Upper lobe of right lung (tissue), 1 donor: ENCODE measurements around the gene ARHGEF17. TPM values are rescaled to one million over a fixed set of nuclear protein-coding genes. Genes with fewer than 3 reads are reported as not detected.
"Not testable (repeated sequence)": the region's sequence is repeated elsewhere in the genome, so short reads cannot be mapped to it uniquely, and the experiment has no call there.

Source experiments
- ATAC-seq: fragments of 200-7000 bp; cut with Tn5 transposase; one replicate; pipeline ENCODE4 v1.9.1; 2020; ENCODE audit warnings: mild to moderate bottlenecking, moderate library complexity
- DNase-seq: peaks from one replicate; pipeline ENCODE4 v3.0.0-alpha.2; 2020
- H3K27ac ChIP-seq: fragments of 200-600 bp; one replicate; pipeline ENCODE4 v1.8.0; 2022
- H3K27me3 ChIP-seq: fragments of 200-600 bp; one replicate; pipeline ENCODE4 v1.8.0; 2022; ENCODE audit warnings: mild to moderate bottlenecking
- H3K36me3 ChIP-seq: fragments of 200-600 bp; one replicate; pipeline ENCODE4 v1.8.0; 2022
- H3K4me1 ChIP-seq: fragments of 200-600 bp; one replicate; pipeline ENCODE4 v1.8.0; 2022
- H3K4me3 ChIP-seq: fragments of 200-600 bp; one replicate; pipeline ENCODE4 v1.8.0; 2022; ENCODE audit warnings: mild to moderate bottlenecking
- H3K9me3 ChIP-seq: fragments of 200-600 bp; one replicate; pipeline ENCODE4 v1.8.0; 2022
- CTCF ChIP-seq: fragments of 200-600 bp; IDR thresholded peaks from one replicate; pipeline ENCODE4 v1.8.0; 2022; ENCODE audit warnings: antibody characterized with exemption
- intact Hi-C: fragments of 100-400 bp; cut with DNase I; formaldehyde crosslinking; loops from one replicate; pipeline ENCODE4 v1.11.0; 2022
- total RNA-seq: library from RNA; stranded (reverse); fragmentation: NEBNext Ultra II Directional; extraction: Animal tissue kit (Norgen Biotek cat#: 25700); gene quantifications from one replicate; pipeline ENCODE4 v1.2.1, GENCODE V29; 2021
- donor health status: DM: no; HTN: yes; CAD: no; lungs with severe emphysema.

Gene ARHGEF17
- total RNA-seq, 1 donor from 2014 or later = 74.5 TPM

GRCh38 chr11:73268671-73269271 is 39.3 kb upstream of the ARHGEF17 start:
- Histone ChIP-seq H3K4me3 (no peak overlapping the region), H3K27me3 (peaks cover 13% of the 10 kb centered on the region), H3K9me3 (no peaks in the 10 kb centered on the region), H3K36me3 (no peaks in the 10 kb centered on the region), H3K4me1 (peaks cover 30% of the 10 kb centered on the region), H3K27ac (no peak overlapping the region)
- no peak for TF ChIP-seq CTCF
- DNase-seq = peak; percentile 48
- ATAC-seq = no peak
- intact Hi-C loops = no loop called here

GRCh38 chr11:73269459-73270015 is 38.5 kb upstream of the ARHGEF17 start:
- Histone ChIP-seq H3K4me1 (peaks cover 30% of the 10 kb centered on the region), H3K36me3 (no peaks in the 10 kb centered on the region), H3K9me3 (no peaks in the 10 kb centered on the region), H3K4me3 (no peak overlapping the region), H3K27ac (no peak overlapping the region), H3K27me3 (peaks cover 7% of the 10 kb centered on the region)
- intact Hi-C loops = no loop called here
- TF ChIP-seq CTCF = no peak
- ATAC-seq (peak; percentile 55), DNase-seq (peak; percentile 69)

GRCh38 chr11:73270016-73270854 is 37.8 kb upstream of the ARHGEF17 start:
- H3K4me1 ChIP-seq = peaks cover 30% of the 10 kb centered on the region
- intact Hi-C loops = no loop called here
- peaks cover under 1% of the 10 kb centered on the region for H3K27me3 ChIP-seq
- TF ChIP-seq CTCF = no peak
- no peak overlapping the region for H3K4me3 ChIP-seq
- H3K36me3 ChIP-seq = no peaks in the 10 kb centered on the region
- ATAC-seq (peak; percentile 28), DNase-seq (peak; percentile 49)
- H3K27ac ChIP-seq = no peak overlapping the region
- H3K9me3 ChIP-seq = no peaks in the 10 kb centered on the region

- peaks cover 30% of the 10 kb centered on the region for H3K4me1 ChIP-seq
- H3K27me3 ChIP-seq = no peaks in the 10 kb centered on the region
- no peak for ATAC-seq
- H3K4me3 ChIP-seq = no peak overlapping the region
- intact Hi-C loops = no loop called here
- H3K27ac ChIP-seq = no peak overlapping the region
- no peaks in the 10 kb centered on the region for H3K36me3 ChIP-seq
- TF ChIP-seq CTCF = no peak
- DNase-seq = no peak
- no peaks in the 10 kb centered on the region for H3K9me3 ChIP-seq
Observed at GRCh38 chr11:73270855-73271477, 37.1 kb upstream of the ARHGEF17 start.

- not testable (repeated sequence) for ATAC-seq, H3K4me3 ChIP-seq, H3K9me3 ChIP-seq
Observed at GRCh38 chr11:73271478-73271865, 36.6 kb upstream of the ARHGEF17 start.

More at GRCh38 chr11:73271478-73271865, 36.6 kb upstream of the ARHGEF17 start:
- H3K27me3 ChIP-seq, intact Hi-C loops, H3K27ac ChIP-seq, H3K36me3 ChIP-seq: not testable (repeated sequence)
- peaks cover 25% of the 10 kb centered on the region for H3K4me1 ChIP-seq
- peak; percentile 32 for DNase-seq
